ENCODE data around the gene RAMAC.

RAMAC gene

GRCh38 chr15:82951472-82952157, 34.4 kb upstream of the RAMAC start:
- Histone ChIP-seq H3K27ac (ENCODE audit: low read length) (no peak overlapping the region), H3K79me2 (ENCODE audit: low read length) (peaks cover 4% of the 10 kb centered on the region; the same call in 1 of the 2 replicates), H3K9me3 (ENCODE audit: insufficient read depth, low read length) (no peaks in the 10 kb centered on the region), H3K4me3 (ENCODE audit: low read length) (peak overlapping the region; percentile 78), H3K9ac (ENCODE audit: low read length) (peak overlapping the region; percentile 59), H3K36me3 (replicated peaks; ENCODE audit: low read depth, low read length) (no peaks in the 10 kb centered on the region), H2AFZ (ENCODE audit: low read depth, low read length) (peak overlapping the region; percentile 40; the same call in 1 of the 2 replicates), H3K27me3 (ENCODE audit: low read depth, low read length) (peaks cover 22% of the 10 kb centered on the region), H4K20me1 (ENCODE audit: insufficient read depth, low read length) (peaks cover 21% of the 10 kb centered on the region), H3K4me1 (ENCODE audit: low read length) (peaks cover 24% of the 10 kb centered on the region), H3K4me2 (ENCODE audit: low read length) (peak overlapping the region; percentile 85)
- no peak for TF ChIP-seq CTCF (IDR thresholded peaks at IDR 0.05; ENCODE audit: low read depth, low read length)
- TF ChIP-seq EZH2phosphoT487 (IDR thresholded peaks at IDR 0.05; ENCODE audit: low read depth), result no peak

GRCh38 chr15:82952158-82953081, 33.6 kb upstream of the RAMAC start, which contains the start of gene HOMER2:
Gene HOMER2 (minus strand): TSS chr15:82952720. CDS start chr15:82952535, 185 bp downstream.
- H3K4me3 ChIP-seq (ENCODE audit: low read length), result peak within 1 kb of the TSS; percentile 78
- H3K36me3 ChIP-seq (replicated peaks; ENCODE audit: low read depth, low read length), result no peaks in the 10 kb centered on the region
- H3K27me3 ChIP-seq (ENCODE audit: low read depth, low read length), result peaks cover 20% of the 10 kb centered on the region
- H3K79me2 ChIP-seq (ENCODE audit: low read length), result peaks cover 4% of the 10 kb centered on the region; the same call in 1 of the 2 replicates
- no peak for TF ChIP-seq EZH2phosphoT487 (IDR thresholded peaks at IDR 0.05; ENCODE audit: low read depth)
- TF ChIP-seq CTCF (IDR thresholded peaks at IDR 0.05; ENCODE audit: low read depth, low read length), result no peak
- H4K20me1 ChIP-seq (ENCODE audit: insufficient read depth, low read length), result peaks cover 13% of the 10 kb centered on the region
- peak within 1 kb of the TSS; percentile 64 for H3K9ac ChIP-seq (ENCODE audit: low read length)
- H3K4me1 ChIP-seq (ENCODE audit: low read length), result peaks cover 24% of the 10 kb centered on the region
- peak within 1 kb of the TSS; percentile 98 for H3K4me2 ChIP-seq (ENCODE audit: low read length)
- no peak within 1 kb of the TSS for H3K27ac ChIP-seq (ENCODE audit: low read length)
- no peaks in the 10 kb centered on the region for H3K9me3 ChIP-seq (ENCODE audit: insufficient read depth, low read length)
- peak within 1 kb of the TSS; percentile 99 for H2AFZ ChIP-seq (ENCODE audit: low read depth, low read length)

GRCh38 chr15:82958638-82959037, 27.4 kb upstream of the RAMAC start:
- Histone ChIP-seq H3K27ac (ENCODE audit: low read length) (no peak overlapping the region), H3K79me2 (ENCODE audit: low read length) (no peaks in the 10 kb centered on the region), H3K27me3 (ENCODE audit: low read depth, low read length) (no peaks in the 10 kb centered on the region; the same call in 1 of the 2 replicates), H3K9ac (ENCODE audit: low read length) (no peak overlapping the region), H4K20me1 (ENCODE audit: insufficient read depth, low read length) (no peaks in the 10 kb centered on the region), H2AFZ (ENCODE audit: low read depth, low read length) (no peak overlapping the region), H3K4me1 (ENCODE audit: low read length) (no peaks in the 10 kb centered on the region), H3K4me2 (ENCODE audit: low read length) (no peak overlapping the region), H3K9me3 (ENCODE audit: insufficient read depth, low read length) (no peaks in the 10 kb centered on the region), H3K4me3 (ENCODE audit: low read length) (no peak overlapping the region), H3K36me3 (replicated peaks; ENCODE audit: low read depth, low read length) (no peaks in the 10 kb centered on the region)
- TF ChIP-seq EZH2phosphoT487 (IDR thresholded peaks at IDR 0.05; ENCODE audit: low read depth) (no peak), CTCF (IDR thresholded peaks at IDR 0.05; ENCODE audit: low read depth, low read length) (no peak)

GRCh38 chr15:82959423-82959822, 26.6 kb upstream of the RAMAC start:
- Histone ChIP-seq H3K4me2 (ENCODE audit: low read length) (no peak overlapping the region), H3K4me1 (ENCODE audit: low read length) (no peaks in the 10 kb centered on the region), H2AFZ (ENCODE audit: low read depth, low read length) (no peak overlapping the region), H4K20me1 (ENCODE audit: insufficient read depth, low read length) (no peaks in the 10 kb centered on the region), H3K36me3 (replicated peaks; ENCODE audit: low read depth, low read length) (no peaks in the 10 kb centered on the region), H3K27ac (ENCODE audit: low read length) (no peak overlapping the region), H3K27me3 (ENCODE audit: low read depth, low read length) (no peaks in the 10 kb centered on the region; the same call in 1 of the 2 replicates), H3K4me3 (ENCODE audit: low read length) (no peak overlapping the region), H3K9me3 (ENCODE audit: insufficient read depth, low read length) (no peaks in the 10 kb centered on the region), H3K79me2 (ENCODE audit: low read length) (no peaks in the 10 kb centered on the region), H3K9ac (ENCODE audit: low read length) (no peak overlapping the region)
- no peak for TF ChIP-seq EZH2phosphoT487 (IDR thresholded peaks at IDR 0.05; ENCODE audit: low read depth)
- TF ChIP-seq CTCF (IDR thresholded peaks at IDR 0.05; ENCODE audit: low read depth, low read length), result no peak
